Psoas muscle (tissue), 8 donors: ENCODE data around the gene ZNF518A. TPM values are rescaled to one million over a fixed set of nuclear protein-coding genes. Genes with fewer than 3 reads are reported as not detected.

ENCODE experiments used
- ATAC-seq, 4 donors: fragments of 200-7000 bp; cut with Tn5 transposase; one replicate each; pipeline ENCODE4 v1.9.1; 2020; ENCODE audit warnings: moderate library complexity in 3 of 4, mild to moderate bottlenecking in 2 of 4
- DNase-seq, 2 donors: peaks; one replicate each; pipeline ENCODE4 v3.0.0-alpha.2; 2020
- H3K27ac ChIP-seq: fragments of 200-600 bp; one replicate; pipeline ENCODE4 v1.8.0; 2022
- H3K27me3 ChIP-seq, 3 donors: fragments of 200-600 bp in 1 of 3; one replicate each; pipeline versions ENCODE4 v1.6.1 to v1.8.0; 2013 to 2022; ENCODE audit warnings: low read length in 2 of 3, mild to moderate bottlenecking in 2 of 3, moderate library complexity in 1 of 3; ENCODE audit not compliant: insufficient read depth in 3 of 3
- H3K36me3 ChIP-seq, 2 donors: fragments of 200-600 bp in 1 of 2; one replicate each; pipeline versions ENCODE4 v1.6.1 to v1.8.0; 2013 to 2022; ENCODE audit warnings: low read depth in 1 of 2, mild to moderate bottlenecking in 1 of 2, moderate library complexity in 1 of 2; ENCODE audit not compliant: insufficient read depth in 1 of 2
- H3K4me1 ChIP-seq: fragments of 200-600 bp; one replicate; pipeline ENCODE4 v1.8.0; 2022
- H3K4me3 ChIP-seq: fragments of 200-600 bp; one replicate; pipeline ENCODE4 v1.8.0; 2022; ENCODE audit warnings: mild to moderate bottlenecking
- H3K9me3 ChIP-seq: fragments of 200-600 bp; one replicate; pipeline ENCODE4 v1.8.0; 2022
- CTCF ChIP-seq: fragments of 200-600 bp; IDR thresholded peaks from one replicate; pipeline ENCODE4 v1.8.0; 2022; ENCODE audit warnings: antibody characterized with exemption
- WGBS, 3 donors: extraction: QIAGEN DNeasy Blood & Tissue Kit; methylation state at CpG; one replicate each; pipeline versions ENCODE4 v1.1.6 to v1.1.7; 2013; 5-methylcytosine and 5-hydroxymethylcytosine counted together
- intact Hi-C, 2 donors: fragments of 100-400 bp; cut with DNase I; formaldehyde crosslinking; loops; one replicate each; pipeline versions ENCODE4 v1.11.0 to v1.14.2; 2022
- polyA plus RNA-seq, 3 donors: library from polyadenylated mRNA; stranded (reverse); fragments of 200-250 nt; gene quantifications; one replicate each; pipeline ENCODE4 v1.2.3, GENCODE V29; 2013
- total RNA-seq, 4 donors: library from RNA; stranded (reverse); fragmentation: NEBNext Ultra II Directional in 2 of 4; extraction: Animal tissue kit (Norgen Biotek cat#: 25700) in 2 of 4; gene quantifications; one replicate each; pipeline versions ENCODE4 v1.2.1 to v1.2.4, GENCODE V29; 2021 to 2023
- donor health status: healthy with polysubstance abuse.
- donor health status: DM: no; HTN: no; CAD: no; lungs with moderate emphysema.
- donor health status: Bipolar disorder and iron deficiency.
- donor health status: healthy.
- donor health status: DM: yes; HTN: yes; CAD: no.
- donor health status: DM: no; HTN: no; CAD: no.
- donor health status: DM: no; HTN: no; CAD: no.
- donor health status: DM: yes; HTN: yes; CAD: no.

The ZNF518A gene
- total and polyA plus RNA-seq, 7 donors: 1.9 to 10.2 (median 7.4) TPM

GRCh38 chr10:96137567-96137966 lies 7.5 kb downstream of the ZNF518A start:
- ATAC-seq (no peak), DNase-seq (no peak)
- no peaks in the 10 kb centered on the region for H3K9me3 ChIP-seq
- no peaks in the 10 kb centered on the region for H3K27me3 ChIP-seq
- 96 to 99% (median 98%) methylated on average over 2 of the region's 2 CpGs for WGBS, 3 donors
- no peak overlapping the region for H3K27ac ChIP-seq
- H3K36me3 ChIP-seq: peaks cover 0 to 75% of the 10 kb centered on the region in 2 donors
- no peak for TF ChIP-seq CTCF
- no peak overlapping the region for H3K4me3 ChIP-seq
- no peaks in the 10 kb centered on the region for H3K4me1 ChIP-seq
- intact Hi-C loops: loop anchor here in 1 of 2 donors (10.0 kb wide), 1 partner anchor 443 kb away; the partner anchor contains the start of gene TCTN3

GRCh38 chr10:96138102-96138501 lies 8.0 kb downstream of the ZNF518A start:
- ATAC-seq (no peak), DNase-seq (no peak)
- Histone ChIP-seq H3K9me3 (no peaks in the 10 kb centered on the region), H3K4me1 (no peaks in the 10 kb centered on the region), H3K27ac (no peak overlapping the region), H3K27me3 (no peaks in the 10 kb centered on the region), H3K36me3 (peaks cover 0 to 75% of the 10 kb centered on the region in 2 donors), H3K4me3 (no peak overlapping the region)
- 84 to 90% (median 87%) methylated on average over 1 of the region's 1 CpG for WGBS, 3 donors
- intact Hi-C loops: loop anchor here in 1 of 2 donors (10.0 kb wide), 1 partner anchor 443 kb away; the partner anchor contains the start of gene TCTN3
- no peak for TF ChIP-seq CTCF

GRCh38 chr10:96152437-96152836 lies 22.3 kb downstream of the ZNF518A start:
- intact Hi-C loops: no loop called here
- peaks cover 11 to 69% of the 10 kb centered on the region in 2 donors for H3K36me3 ChIP-seq

GRCh38 chr10:96153070-96153469 lies 23.0 kb downstream of the ZNF518A start:
- no peak for TF ChIP-seq CTCF
- ATAC-seq (no peak), DNase-seq (no peak)
- peaks cover 15 to 71% of the 10 kb centered on the region in 2 donors for H3K36me3 ChIP-seq
- H3K9me3 ChIP-seq: no peaks in the 10 kb centered on the region
- H3K4me3 ChIP-seq: no peak overlapping the region
- no peak overlapping the region for H3K27ac ChIP-seq
- intact Hi-C loops: no loop called here
- no peaks in the 10 kb centered on the region for H3K4me1 ChIP-seq
- WGBS, 3 donors: 92 to 100% (median 100%) methylated on average over 1 of the region's 1 CpG
- H3K27me3 ChIP-seq: no peaks in the 10 kb centered on the region

More at GRCh38 chr10:96152437-96152836, 22.3 kb downstream of the ZNF518A start:
- H3K4me3 ChIP-seq: no peak overlapping the region
- no peaks in the 10 kb centered on the region for H3K9me3 ChIP-seq
- 95 to 97% (median 97%) methylated on average over 4 of the region's 4 CpGs for WGBS, 3 donors
- no peaks in the 10 kb centered on the region for H3K27me3 ChIP-seq
- no peak for TF ChIP-seq CTCF
- H3K4me1 ChIP-seq: no peaks in the 10 kb centered on the region
- ATAC-seq (no peak), DNase-seq (no peak)
- H3K27ac ChIP-seq: no peak overlapping the region

GRCh38 chr10:96165726-96166125 lies 35.6 kb downstream of the ZNF518A start:
- H3K4me3 ChIP-seq: no peak overlapping the region
- ATAC-seq: no peak
- intact Hi-C loops: no loop called here
- H3K36me3 ChIP-seq: peaks cover 0 to 2% of the 10 kb centered on the region in 2 donors
- no peak overlapping the region for H3K27ac ChIP-seq
- no peaks in the 10 kb centered on the region for H3K27me3 ChIP-seq
- WGBS, 3 donors: 94 to 97% (median 96%) methylated on average over 6 of the region's 6 CpGs
- DNase-seq: no peak
- H3K9me3 ChIP-seq: peaks cover 21% of the 10 kb centered on the region
- no peak for TF ChIP-seq CTCF
- no peaks in the 10 kb centered on the region for H3K4me1 ChIP-seq
